PC-9 (cell line): ENCODE data around the gene AADACL3.
"Not testable (repeated sequence)": the region's sequence is repeated elsewhere in the genome, so short reads cannot be mapped to it uniquely, and the experiment has no call there.

Experiments
- EZH2 ChIP-seq: fragments of 200-600 bp; sonication (generic); IDR thresholded peaks from 2 replicates; pipeline ENCODE4 v1.8.0; 2017; ENCODE audit warnings: antibody characterized with exemption, low read depth
- TF ChIP-seq, protein P1 (sequence below): fragments of 200-600 bp; sonication (generic); conservative IDR thresholded peaks from 2 replicates; pipeline ENCODE4 v1.6.1; 2017; ENCODE audit warnings: mixed run types, antibody characterized with exemption, mild to moderate bottlenecking, moderate library complexity

DNA sequence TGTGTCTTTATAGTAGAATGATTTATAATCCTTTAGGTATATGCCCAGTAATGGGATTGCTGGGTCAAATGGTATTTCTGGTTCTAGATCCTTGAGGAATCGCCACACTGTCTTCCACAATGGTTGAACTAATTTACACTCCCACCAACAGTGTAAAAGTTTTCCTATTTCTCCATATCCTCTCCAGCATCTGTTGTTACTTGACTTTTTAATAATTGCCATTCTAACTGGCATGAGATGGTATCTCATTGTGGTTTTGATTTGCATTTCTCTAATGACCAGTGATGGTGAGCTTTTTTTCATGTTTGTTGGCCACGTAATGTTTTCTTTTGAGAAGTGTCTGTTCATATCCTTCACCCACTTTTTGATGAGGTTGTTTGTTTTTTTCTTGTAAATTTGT is 15.2 kb downstream of the AADACL3 start:
- TF ChIP-seq EZH2: not testable (repeated sequence)
- TF ChIP-seq, protein P1, sequence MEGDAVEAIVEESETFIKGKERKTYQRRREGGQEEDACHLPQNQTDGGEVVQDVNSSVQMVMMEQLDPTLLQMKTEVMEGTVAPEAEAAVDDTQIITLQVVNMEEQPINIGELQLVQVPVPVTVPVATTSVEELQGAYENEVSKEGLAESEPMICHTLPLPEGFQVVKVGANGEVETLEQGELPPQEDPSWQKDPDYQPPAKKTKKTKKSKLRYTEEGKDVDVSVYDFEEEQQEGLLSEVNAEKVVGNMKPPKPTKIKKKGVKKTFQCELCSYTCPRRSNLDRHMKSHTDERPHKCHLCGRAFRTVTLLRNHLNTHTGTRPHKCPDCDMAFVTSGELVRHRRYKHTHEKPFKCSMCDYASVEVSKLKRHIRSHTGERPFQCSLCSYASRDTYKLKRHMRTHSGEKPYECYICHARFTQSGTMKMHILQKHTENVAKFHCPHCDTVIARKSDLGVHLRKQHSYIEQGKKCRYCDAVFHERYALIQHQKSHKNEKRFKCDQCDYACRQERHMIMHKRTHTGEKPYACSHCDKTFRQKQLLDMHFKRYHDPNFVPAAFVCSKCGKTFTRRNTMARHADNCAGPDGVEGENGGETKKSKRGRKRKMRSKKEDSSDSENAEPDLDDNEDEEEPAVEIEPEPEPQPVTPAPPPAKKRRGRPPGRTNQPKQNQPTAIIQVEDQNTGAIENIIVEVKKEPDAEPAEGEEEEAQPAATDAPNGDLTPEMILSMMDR: not testable (repeated sequence)
